CD4-positive, alpha-beta T cell treated with Interleukin-6 for 4 hours (primary cell): Measurements from ENCODE around the gene SCRN2.

Experiments
- DNase-seq: peaks from one replicate; pipeline ENCODE4 v3.0.0-alpha.2; 2020; ENCODE audit warnings: mixed read lengths

The SCRN2 gene

GRCh38 chr17:47819475-47819874 lies 21.6 kb downstream of the SCRN2 start:
- no peak for DNase-seq

GRCh38 chr17:47818002-47818695 lies 22.9 kb downstream of the SCRN2 start:
- no peak for DNase-seq

- no peak for DNase-seq
These were observed 24.1 kb downstream of the SCRN2 start for GRCh38 chr17:47816947-47817346.

DNA sequence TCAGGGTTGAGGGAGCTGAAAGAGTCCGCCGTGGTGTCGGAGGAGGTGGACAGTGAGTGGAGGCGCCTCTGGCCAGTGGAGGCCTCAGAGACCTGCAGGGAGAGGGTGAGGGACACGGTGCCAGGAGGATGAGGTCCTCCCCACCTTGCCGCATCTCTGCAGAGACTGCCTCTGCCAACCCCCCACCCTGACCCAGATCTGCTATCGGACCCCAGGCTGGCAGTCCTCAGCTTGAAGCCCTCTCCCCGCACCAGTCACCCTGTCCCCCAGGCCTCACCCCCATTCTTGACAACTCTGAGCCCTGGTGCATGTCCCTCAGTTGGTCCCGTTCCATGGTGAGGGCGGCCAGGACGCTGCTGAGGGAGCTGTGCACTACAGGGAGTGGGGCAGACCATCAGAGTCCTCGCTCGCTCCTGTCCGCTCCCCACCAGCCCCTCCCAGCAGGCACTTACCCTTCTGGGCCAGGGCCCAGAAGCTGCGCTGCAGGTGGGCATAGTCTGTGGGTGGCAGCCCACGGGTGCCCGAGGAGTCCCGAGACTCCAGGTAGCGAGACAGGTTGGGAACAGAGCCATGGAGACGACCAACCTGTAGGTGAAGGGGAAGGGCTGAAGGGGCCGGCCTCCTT lies 24.9 kb downstream of the SCRN2 start:
- DNase-seq, result no peak

DNA sequence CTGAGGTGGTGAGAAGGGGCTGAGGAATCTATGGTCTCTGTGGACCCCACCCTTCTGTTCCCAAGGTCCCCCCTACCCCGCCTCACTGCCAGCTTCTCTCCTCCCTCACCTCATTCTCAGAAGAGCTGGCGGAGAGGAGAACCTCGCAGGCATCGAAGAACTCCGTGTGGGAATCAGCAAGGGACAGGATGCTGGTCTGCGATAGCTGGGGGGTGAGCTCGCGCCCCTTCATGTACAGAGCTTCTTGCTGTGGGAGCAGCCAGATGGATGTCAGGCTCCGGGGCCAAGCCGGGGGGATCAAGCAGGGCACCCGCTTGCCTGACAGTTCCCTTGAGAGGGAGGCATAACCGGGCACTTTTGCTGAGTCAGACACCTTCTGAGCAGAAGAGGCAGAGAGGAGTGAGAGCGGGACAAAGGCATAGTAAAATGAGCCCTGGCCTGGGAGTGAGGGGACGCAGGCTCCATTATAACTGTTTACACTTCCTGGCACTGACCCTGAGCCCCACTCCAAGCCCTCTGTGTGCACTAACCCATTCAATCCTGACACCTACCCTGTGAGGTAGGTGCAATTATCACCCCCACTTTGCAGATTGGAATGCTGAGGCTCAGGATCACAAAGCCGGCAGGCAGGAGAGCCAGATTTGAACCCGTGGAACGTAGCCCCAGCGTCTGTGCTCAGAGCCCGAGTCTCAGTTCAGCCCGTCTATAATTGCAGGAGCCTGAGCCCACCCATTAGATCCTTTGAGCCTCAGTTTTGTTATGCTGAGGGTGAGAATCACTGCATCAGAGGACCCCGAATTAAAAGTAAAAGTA lies 25.8 kb downstream of the SCRN2 start:
- DNase-seq, result no peak

GRCh38 chr17:47813512-47814031 lies 27.5 kb downstream of the SCRN2 start:
- DNase-seq, result no peak

- no peak for DNase-seq
These were observed 28.0 kb downstream of the SCRN2 start for GRCh38 chr17:47813077-47813476.

DNA sequence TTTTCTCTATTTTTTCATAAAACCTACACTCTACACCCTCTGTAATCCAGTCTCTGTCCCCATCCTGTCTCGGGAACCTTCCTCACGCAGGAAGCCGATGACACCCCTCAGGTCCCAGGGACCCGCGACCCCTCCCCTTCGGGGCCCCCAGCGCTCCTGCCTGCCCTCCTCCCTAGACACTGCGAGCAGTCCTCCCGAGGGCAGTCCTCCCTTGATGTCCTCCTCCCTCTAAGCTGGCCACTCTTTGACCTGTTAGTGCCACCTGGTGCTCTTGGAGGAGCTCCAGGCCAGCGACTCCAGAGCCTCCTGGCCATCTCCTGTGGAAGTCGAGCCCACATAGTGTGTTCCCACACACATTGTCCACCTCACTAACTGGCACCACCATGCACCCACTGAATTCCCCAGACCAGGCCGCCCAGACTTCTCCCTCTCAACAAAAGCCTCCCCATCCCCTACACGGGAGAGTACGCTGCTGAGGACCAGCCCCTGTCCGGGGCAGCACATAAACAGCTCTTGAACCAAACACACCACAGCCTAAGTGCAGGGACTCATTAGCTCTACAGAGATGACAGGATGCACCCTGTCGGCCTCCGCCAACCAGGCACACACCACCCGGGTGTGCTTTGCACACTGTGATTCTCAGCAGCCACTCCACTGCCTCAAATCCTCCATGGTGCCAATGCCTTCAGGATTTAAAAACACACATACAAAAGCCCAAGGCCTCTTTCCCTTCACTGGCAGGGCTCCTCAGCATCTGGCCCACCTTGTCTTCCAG lies 28.7 kb downstream of the SCRN2 start:
- DNase-seq, result no peak

- DNase-seq, result no peak
These were observed 29.4 kb downstream of the SCRN2 start for GRCh38 chr17:47811709-47812108.

GRCh38 chr17:47810901-47811635 lies 30.0 kb downstream of the SCRN2 start:
- no peak for DNase-seq

GRCh38 chr17:47810200-47810821 lies 30.8 kb downstream of the SCRN2 start:
- peak; percentile 28 for DNase-seq

GRCh38 chr17:47808830-47809480 lies 32.1 kb downstream of the SCRN2 start:
- no peak for DNase-seq

GRCh38 chr17:47808036-47808829 lies 32.8 kb downstream of the SCRN2 start:
- DNase-seq, result no peak

DNA sequence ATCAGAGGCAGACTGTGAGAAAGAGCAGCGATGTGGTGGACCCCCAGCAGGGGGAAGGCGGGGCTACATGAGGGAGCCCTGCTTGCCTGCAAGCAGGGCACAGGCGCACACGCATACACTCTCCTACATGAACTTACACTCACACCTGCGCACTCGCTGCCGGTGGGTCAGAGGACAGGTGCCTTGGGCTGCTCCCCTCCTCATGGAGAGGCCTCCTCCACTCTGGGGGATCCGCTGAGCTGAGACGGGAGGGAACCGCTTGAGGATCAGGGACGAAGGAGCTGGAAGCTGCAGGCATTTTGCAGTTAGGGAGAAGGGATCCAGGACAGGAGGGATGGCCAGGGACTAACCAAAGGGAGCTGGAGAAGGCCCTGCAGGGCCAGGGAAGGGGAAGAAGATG lies 33.7 kb downstream of the SCRN2 start:
- DNase-seq, result no peak

DNA sequence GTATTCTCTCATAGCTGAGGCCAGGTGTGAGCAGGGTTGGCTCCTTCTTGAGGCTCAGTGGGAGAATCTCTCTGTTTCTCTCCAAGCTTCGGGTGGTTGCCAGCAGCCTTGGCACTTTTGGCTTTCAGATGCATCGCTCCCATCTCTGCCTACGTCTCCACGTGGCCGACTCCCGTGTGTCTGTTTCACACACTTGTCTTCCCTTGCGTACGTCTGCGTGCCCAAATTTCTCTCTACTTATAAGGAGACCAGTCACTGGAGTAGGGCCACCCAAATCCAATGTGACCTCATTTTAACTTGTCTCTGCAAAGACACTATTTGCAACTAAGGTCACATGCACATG lies 34.2 kb downstream of the SCRN2 start:
- DNase-seq, result no peak

GRCh38 chr17:47806026-47806912 lies 34.8 kb downstream of the SCRN2 start:
- DNase-seq, result no peak

- DNase-seq, result no peak
These were observed 36.6 kb downstream of the SCRN2 start for GRCh38 chr17:47804461-47804860.

GRCh38 chr17:47803751-47804150 lies 37.3 kb downstream of the SCRN2 start:
- DNase-seq, result no peak

DNA sequence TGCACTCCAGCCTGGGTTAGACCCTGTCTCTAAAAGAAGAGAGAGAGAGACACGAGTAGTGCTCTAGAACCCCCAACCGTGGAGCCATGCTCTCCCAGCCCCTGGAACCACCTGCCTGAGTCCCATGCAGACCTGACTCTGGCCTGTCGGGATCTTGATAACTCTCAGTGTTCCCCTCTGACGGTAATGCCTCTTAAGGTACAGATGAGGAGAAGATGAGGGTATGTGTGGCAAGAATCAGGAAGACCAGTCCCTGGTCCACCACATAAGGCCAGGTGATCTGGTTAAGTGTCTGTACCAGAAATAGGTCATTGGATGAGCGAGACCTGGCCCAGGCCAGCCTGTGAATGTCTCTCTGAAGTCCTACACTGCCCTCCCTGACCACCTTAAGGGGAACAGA lies 37.9 kb downstream of the SCRN2 start:
- no peak for DNase-seq
